GM12878 (cell line): ENCODE data around the gene PSMD3. TPM values are rescaled to one million over a fixed set of nuclear protein-coding genes. Genes with fewer than 3 reads are reported as not detected.

Source experiments
- ATAC-seq: fragments of 200-7000 bp; cut with Tn5 transposase; 3 replicates; pipeline ENCODE4 v1.9.1; 2020; ENCODE audit warnings: mild to moderate bottlenecking, moderate library complexity
- BruUV-seq: library from RNA; stranded (reverse); fragments of 400-500 nt; replicated peaks from 2 replicates; lab custom pipeline; 2021; lab: Mats Ljungman, UMichigan
- CTCF ChIA-PET: fragments of 300-600 bp; sonication (Branson Sonifier 250); formaldehyde crosslinking; extraction: SDS; loops from one replicate; lab custom pipeline; 2021; ENCODE audit warnings: inconsistent platforms; lab: Yijun Ruan, JAX
- POLR2A ChIA-PET: fragments of 350-600 bp; formaldehyde crosslinking; extraction: SDS; loops from one replicate; lab custom pipeline; 2021; ENCODE audit warnings: inconsistent platforms; lab: Charles Lee
- RAD21 ChIA-PET: fragments of 300-600 bp; sonication (Branson Sonifier 250); formaldehyde crosslinking; loops from one replicate; lab custom pipeline; 2023; ENCODE audit warnings: antibody characterized with exemption; ENCODE audit not compliant: unreplicated experiment; lab: Charles Lee
- SMC1A ChIA-PET: fragments of 300-600 bp; sonication (Branson Sonifier 250); formaldehyde crosslinking; loops from one replicate; lab custom pipeline; 2023; ENCODE audit not compliant: unreplicated experiment, uncharacterized antibody; lab: Charles Lee
- DNase-seq: peaks from one replicate; pipeline ENCODE4 v3.0.0-alpha.2; 2011; ENCODE audit warnings: low read depth, low spot score
- FAIRE-seq: peaks from 3 replicates; lab custom pipeline; 2011; peaks lifted over from hg19 to GRCh38; lab: Jason Lieb, UNC
- H2AFZ ChIP-seq: 2 replicates; pipeline ENCODE4 v1.6.0; 2011; ENCODE audit warnings: low read depth, low read length, control low read depth; ENCODE audit not compliant: control insufficient read depth
- H3K27ac ChIP-seq: 2 replicates; pipeline ENCODE4 v1.5.1; 2011; ENCODE audit warnings: control low read depth; ENCODE audit not compliant: control insufficient read depth, insufficient read depth
- H3K27me3 ChIP-seq, 2 experiments: replicated peaks in 1 of 2; 2 replicates each; pipeline versions ENCODE4 v1.6.0 to v1.6.1; 2011; ENCODE audit warnings: low read length in 1 of 2; ENCODE audit not compliant: control insufficient read depth in 2 of 2, insufficient read depth in 2 of 2
- H3K36me3 ChIP-seq, 2 experiments: 2 replicates each; pipeline ENCODE4 v1.5.1; 2011; ENCODE audit warnings: low read length in 1 of 2; ENCODE audit not compliant: control insufficient read depth in 2 of 2, insufficient read depth in 2 of 2
- H3K4me1 ChIP-seq: 2 replicates; pipeline ENCODE4 v1.6.1; 2011; ENCODE audit warnings: mild to moderate bottlenecking, low read length, moderate library complexity, mixed read lengths; ENCODE audit not compliant: control insufficient read depth, insufficient read depth
- H3K4me2 ChIP-seq: 2 replicates; pipeline ENCODE4 v1.6.0; 2011; ENCODE audit warnings: control low read depth; ENCODE audit not compliant: control insufficient read depth, insufficient read depth
- H3K4me3 ChIP-seq: fragments of 200-600 bp; sonication (generic); 2 replicates; pipeline ENCODE4 v1.5.1; 2016
- H3K79me2 ChIP-seq: 2 replicates; pipeline ENCODE4 v1.6.0; 2011; ENCODE audit warnings: low read length; ENCODE audit not compliant: control insufficient read depth, insufficient read depth
- H3K9ac ChIP-seq: 2 replicates; pipeline ENCODE4 v1.8.0; 2011; ENCODE audit warnings: low read length, control low read depth, mixed read lengths; ENCODE audit not compliant: control insufficient read depth, insufficient read depth
- H3K9me3 ChIP-seq: replicated peaks from 3 replicates; pipeline ENCODE4 v1.5.1; 2011; ENCODE audit warnings: mild to moderate bottlenecking, low read length; ENCODE audit not compliant: control insufficient read depth, insufficient read depth
- H4K20me1 ChIP-seq: 2 replicates; pipeline ENCODE4 v1.6.0; 2011; ENCODE audit not compliant: control insufficient read depth, insufficient read depth
- ESRRA ChIP-seq: IDR thresholded peaks from 2 replicates; pipeline ENCODE4 v1.6.1; 2012; ENCODE audit warnings: mild to moderate bottlenecking, low read length, improper control_type of control experiment
- ETV6 ChIP-seq, 2 experiments: fragments of 450-650 bp in 1 of 2; IDR thresholded peaks in 1 of 2; conservative IDR thresholded peaks in 1 of 2; 2 replicates each; pipeline ENCODE4 v1.6.1; 2014; ENCODE audit warnings: antibody characterized with exemption in 1 of 2, borderline replicate concordance in 1 of 2, low read depth in 1 of 2, mild to moderate bottlenecking in 1 of 2, moderate library complexity in 1 of 2
- JUND ChIP-seq: IDR thresholded peaks from 2 replicates; pipeline ENCODE4 v1.6.1; 2012; ENCODE audit warnings: low read depth, mild to moderate bottlenecking, low read length, improper control_type of control experiment, moderate library complexity
- NFYA ChIP-seq: IDR thresholded peaks from 2 replicates; pipeline ENCODE4 v1.6.1; 2011; ENCODE audit warnings: low read depth, mild to moderate bottlenecking, low read length, improper control_type of control experiment, borderline replicate concordance
- ZNF217 ChIP-seq: fragments of 450-650 bp; IDR thresholded peaks from 2 replicates; pipeline ENCODE4 v1.6.1; 2017; ENCODE audit warnings: antibody characterized with exemption, mild to moderate bottlenecking
- ZNF687 ChIP-seq: fragments of 450-650 bp; IDR thresholded peaks from 2 replicates; pipeline ENCODE4 v1.6.1; 2017; ENCODE audit warnings: mild to moderate bottlenecking, moderate library complexity
- WGBS: methylation state at CpG from one replicate; pipeline ENCODE4 v1.1.6; 2016; ENCODE audit warnings: low lambda C conversion rate; ENCODE audit not compliant: insufficient replicate concordance, insufficient coverage; ENCODE audit errors: missing lambda C conversion rate; 5-methylcytosine and 5-hydroxymethylcytosine counted together
- in situ Hi-C: fragments of 300-500 bp; cut with MboI; formaldehyde crosslinking; loops from 9 replicates; pipeline ENCODE4 v1.14.3; 2018; ENCODE audit warnings: mixed read lengths
- intact Hi-C: fragments of 100-400 bp; cut with micrococcal nuclease; formaldehyde crosslinking; loops from one replicate; pipeline ENCODE4 v1.14.2; 2022; ENCODE audit not compliant: unreplicated experiment
- polyA plus RNA-seq, 11 experiments: library from polyadenylated mRNA; depleted of rRNA in 4 of 11; unstranded in 6 of 11; stranded (reverse) in 5 of 11; fragments of >200 nt; fragmentation: Nextera tagmentation in 4 of 11; fragmentation: Illumina TruSeq in 1 of 11; extraction: Ambion mirVana in 4 of 11; extraction: Trizol in 1 of 11; gene quantifications; 1 replicate in 1 of 11; 2 replicates in 10 of 11; pipeline versions ENCODE4 v1.2.1 to v1.2.3, GENCODE V29; 2011 to 2016; ENCODE audit warnings: inconsistent platforms in 2 of 11, missing spikeins in 2 of 11, low read depth in 1 of 11
- total RNA-seq, 4 experiments: library from RNA; depleted of rRNA in 3 of 4; stranded (reverse); fragments of >200 nt in 3 of 4; fragmentation: Illumina TruSeq in 1 of 4; extraction: Trizol in 1 of 4; gene quantifications; 2 replicates each; pipeline versions ENCODE4 v1.2.1 to v1.2.3, GENCODE V29; 2013 to 2021

The PSMD3 gene
- total and polyA plus RNA-seq, 10 of the 15 experiments (the other 5 are each of a cell fraction or from before 2014, with no cell fraction given), result 2.2 to 192 (median 129) TPM

DNA sequence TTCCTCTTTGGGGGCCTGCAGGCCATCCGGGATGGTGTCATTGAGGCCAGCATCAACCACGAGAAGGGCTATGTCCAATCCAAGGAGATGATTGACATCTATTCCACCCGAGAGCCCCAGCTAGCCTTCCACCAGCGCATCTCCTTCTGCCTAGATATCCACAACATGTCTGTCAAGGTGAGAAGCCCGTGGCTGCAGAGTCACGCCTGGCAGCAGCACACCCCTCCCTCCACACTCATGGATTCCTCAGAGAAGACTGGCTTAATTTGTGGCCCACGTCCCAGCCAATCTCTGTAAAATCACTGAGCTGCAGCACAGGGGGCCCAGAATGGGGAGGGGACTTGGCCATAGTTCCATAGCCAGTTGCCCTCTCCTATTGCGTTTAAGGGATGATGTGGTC, 15.6 kb downstream of the PSMD3 start:
- DNase-seq (no peak), ATAC-seq (no peak), FAIRE-seq (no peak)
- H3K4me1 ChIP-seq, result no peaks in the 10 kb centered on the region
- H3K4me2 ChIP-seq, result no peak overlapping the region
- H3K9ac ChIP-seq, result no peak overlapping the region
- BruUV-seq, result no TSS peak
- SMC1A ChIA-PET, result interaction anchor here (0.9 kb wide), 1 partner anchor 102 kb away, joined by 3 read pairs; no protein-coding TSS in a partner anchor
- RAD21 ChIA-PET, result no interaction called here
- no peaks in the 10 kb centered on the region for H3K79me2 ChIP-seq
- no peaks in the 10 kb centered on the region for H4K20me1 ChIP-seq
- no peak overlapping the region for H3K4me3 ChIP-seq
- intact Hi-C loops, result no loop called here
- no peak overlapping the region for H3K27ac ChIP-seq
- CTCF ChIA-PET, result interaction anchor here (1.5 to 1.6 kb wide), 2 partner anchors 9 to 79 kb away, joined by 4 to 7 read pairs; no protein-coding TSS in a partner anchor
- POLR2A ChIA-PET, result interaction anchor here (1.1 to 1.2 kb wide), 2 partner anchors 19 to 105 kb away, joined by 3 read pairs; partner anchors contain the start of gene CSF3
- H3K27me3 ChIP-seq, result no peaks in the 10 kb centered on the region
- no peak for TF ChIP-seq JUND
- TF ChIP-seq NFYA, result no peak
- no peak for TF ChIP-seq ZNF687
- TF ChIP-seq ETV6 (conservative IDR thresholded peaks at IDR 0.05 in 1 of 2, IDR thresholded peaks at IDR 0.05 in 1 of 2; ENCODE audit: borderline replicate concordance in 1 of 2, low read depth in 1 of 2), result no peak
- TF ChIP-seq ZNF217, result no peak
- TF ChIP-seq ESRRA, result no peak
- no peaks in the 10 kb centered on the region for H3K9me3 ChIP-seq
- 92% methylated on average over 8 of the region's 8 CpGs for WGBS
- no peak overlapping the region for H2AFZ ChIP-seq
- H3K36me3 ChIP-seq, result peaks cover 33 to 43% of the 10 kb centered on the region in 2 experiments
- in situ Hi-C loops, result no loop called here
